Activated CD4-positive, alpha-beta T cell treated with anti-CD3 and anti-CD28 coated beads, Interleukin-2, amount 50 U/mL, for 24 hours (primary cell): ENCODE results near the gene MXD3.
"Not testable (repeated sequence)": the region's sequence is repeated elsewhere in the genome, so short reads cannot be mapped to it uniquely, and the experiment has no call there.

Source experiments
- DNase-seq, 2 donors: peaks; one replicate each; pipeline ENCODE4 v3.0.0-alpha.2; 2020; ENCODE audit warnings: low read depth in 1 of 2, low spot score in 1 of 2

MXD3 gene

DNA sequence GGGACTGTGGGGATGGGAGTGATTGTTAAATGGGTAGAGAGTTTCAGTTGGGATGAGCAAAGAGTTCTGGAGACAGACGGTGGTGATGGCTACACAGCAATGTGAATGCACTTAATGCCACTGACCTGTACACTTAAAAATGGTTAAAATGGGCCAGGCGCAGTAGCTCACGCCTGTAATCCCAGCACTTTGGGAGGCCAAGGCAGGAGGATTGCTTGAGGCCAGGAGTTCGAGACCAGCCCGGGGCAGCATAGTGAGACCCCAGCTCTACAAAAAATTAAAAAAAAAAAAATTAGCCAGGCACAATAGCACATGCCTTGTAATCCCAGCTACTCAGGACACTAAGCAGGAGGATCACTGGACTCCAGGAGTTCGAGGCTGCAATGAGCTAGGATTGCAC lies 32.1 kb upstream of the MXD3 start:
- DNase-seq = no peak

DNA sequence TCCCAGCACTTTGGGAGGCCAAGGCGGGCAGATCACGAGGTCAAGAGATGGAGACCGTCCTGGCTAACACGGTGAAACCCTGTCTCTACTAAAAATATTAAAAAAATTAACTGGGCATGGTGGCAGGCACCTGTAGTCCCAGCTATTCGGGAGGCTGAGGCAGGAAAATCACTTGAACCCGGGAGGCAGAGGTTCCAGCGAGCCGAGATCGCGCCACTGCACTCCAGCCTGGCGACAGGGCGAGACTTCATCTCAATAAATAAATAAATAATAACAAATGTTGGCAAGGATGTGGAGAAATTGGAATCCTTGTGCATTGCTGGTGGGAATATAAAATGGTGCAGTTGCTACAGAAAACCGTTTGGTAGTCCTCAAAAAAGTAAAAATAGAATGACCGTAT lies 31.3 kb upstream of the MXD3 start:
- not testable (repeated sequence) for DNase-seq

- no peak for DNase-seq
Measured at GRCh38 chr5:177339107-177339638, 27.5 kb upstream of the MXD3 start.

DNA sequence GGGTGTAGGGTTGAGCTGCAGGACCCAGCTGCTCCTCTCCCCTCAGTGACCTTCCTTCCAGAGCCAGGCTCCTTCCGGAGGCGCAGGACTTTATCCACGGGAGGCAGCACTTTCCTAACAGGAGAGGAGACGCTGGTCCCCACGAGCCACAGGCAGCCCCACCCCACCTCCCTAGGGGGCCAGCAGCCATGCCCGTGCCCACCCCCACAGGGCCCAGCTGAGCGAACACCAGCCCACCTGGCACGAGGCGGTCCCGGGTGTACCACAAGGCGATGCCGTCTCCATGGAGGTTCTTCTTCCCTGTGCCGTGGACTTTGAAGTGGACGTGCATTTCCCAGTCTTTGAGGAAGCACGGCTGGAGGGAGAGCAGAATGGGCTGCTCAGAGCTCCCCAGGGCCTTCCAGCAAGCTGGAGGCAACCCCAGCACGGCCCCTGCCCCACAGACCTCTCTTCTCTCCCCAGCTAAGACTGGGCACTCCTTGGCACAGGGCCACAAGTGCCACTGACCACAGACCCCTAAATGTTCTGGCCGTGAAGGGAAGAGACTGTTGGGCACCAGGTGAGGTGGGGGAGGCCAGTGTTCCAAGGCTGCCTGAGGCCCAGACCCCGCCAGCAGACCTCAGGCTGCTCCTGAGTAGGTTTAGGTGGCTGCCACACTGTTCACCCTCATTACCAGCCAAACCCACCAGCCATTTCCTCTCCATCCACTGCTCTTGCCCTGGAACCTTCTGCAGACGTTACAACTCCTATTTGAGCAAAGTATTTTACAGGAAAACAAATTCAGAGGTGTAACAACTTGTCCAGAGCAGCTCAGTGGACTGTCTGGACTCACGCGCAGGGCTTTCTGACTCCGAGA lies 26.8 kb upstream of the MXD3 start:
- DNase-seq = no peak

DNA sequence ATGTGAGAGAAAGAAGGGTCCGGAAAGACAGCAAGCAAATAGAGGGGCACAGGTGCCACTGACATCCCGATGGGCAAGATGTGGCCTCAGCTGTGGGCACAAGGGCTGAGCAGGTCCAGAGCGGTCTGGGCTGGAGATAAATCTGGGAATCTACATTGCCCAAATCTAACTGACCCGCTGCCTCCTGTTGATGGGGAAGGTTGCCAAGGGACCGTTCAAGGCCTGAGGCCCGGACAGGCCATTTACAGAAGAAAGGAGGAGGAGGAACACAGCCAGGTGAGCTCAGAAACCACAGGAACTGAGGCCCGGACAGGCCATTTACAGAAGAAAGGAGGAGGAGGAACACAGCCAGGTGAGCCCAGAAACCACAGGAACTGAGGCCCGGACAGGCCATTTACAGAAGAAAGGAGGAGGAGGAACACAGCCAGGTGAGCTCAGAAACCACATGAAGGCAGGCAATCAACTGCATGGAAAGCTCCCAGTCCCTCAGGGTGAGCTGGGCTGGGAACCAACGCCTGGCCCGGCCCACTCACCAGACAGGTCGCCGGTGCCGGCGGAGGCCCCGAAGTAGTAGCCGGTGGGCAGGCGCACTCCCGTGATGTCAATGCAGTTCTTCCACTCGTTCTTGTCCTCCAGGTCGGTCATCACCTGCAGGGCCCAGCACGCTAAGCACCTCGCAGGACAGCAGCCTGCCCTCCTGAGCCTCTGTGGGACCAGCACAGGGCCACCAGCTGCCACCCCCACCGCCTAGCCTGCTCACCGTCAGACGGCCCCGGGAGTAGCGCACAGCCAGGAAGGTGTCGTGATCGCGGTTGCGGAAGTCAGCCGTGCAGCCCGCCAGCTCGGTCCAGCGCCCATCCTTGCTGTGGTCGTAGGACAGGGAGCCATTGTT lies 25.2 kb upstream of the MXD3 start:
- no peak for DNase-seq

DNA sequence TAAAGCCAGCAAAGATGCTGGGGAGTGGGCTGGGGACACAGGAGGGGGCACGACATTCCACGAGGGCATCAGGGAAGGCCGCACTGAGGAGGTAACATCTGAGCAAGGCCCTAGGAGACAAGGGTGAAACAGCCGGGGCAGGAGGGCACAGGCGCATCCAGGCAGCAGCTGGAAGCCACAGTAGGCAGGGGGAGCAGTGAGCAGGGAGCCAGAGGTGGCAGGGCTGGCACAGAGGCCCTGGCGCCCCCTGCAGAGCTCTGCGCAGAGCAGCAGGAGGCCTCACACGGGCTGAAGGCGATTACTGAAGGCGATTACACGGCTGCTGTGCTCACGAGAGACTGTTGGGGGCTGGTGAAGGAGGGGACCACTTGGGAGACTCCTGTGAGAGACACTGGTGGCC lies 24.4 kb upstream of the MXD3 start:
- DNase-seq = no peak

DNA sequence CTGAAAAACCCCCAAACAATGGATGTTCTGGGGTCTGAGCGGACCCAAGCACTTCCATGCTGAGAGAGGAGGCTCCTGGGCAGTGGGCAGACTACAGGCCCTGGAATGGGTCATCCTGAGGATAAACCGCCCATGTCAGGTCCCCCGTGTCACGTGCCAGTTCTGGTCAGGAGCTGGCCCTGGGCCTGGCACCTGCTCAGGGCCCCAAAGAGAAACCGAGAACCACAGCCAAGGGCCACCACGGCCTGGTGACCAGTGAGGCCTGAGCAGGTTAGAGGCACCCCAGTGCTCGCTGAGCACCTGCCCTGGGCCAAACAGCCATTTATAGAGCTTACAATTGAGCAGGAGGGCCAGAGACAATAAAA lies 24.0 kb upstream of the MXD3 start:
- DNase-seq = no peak

DNA sequence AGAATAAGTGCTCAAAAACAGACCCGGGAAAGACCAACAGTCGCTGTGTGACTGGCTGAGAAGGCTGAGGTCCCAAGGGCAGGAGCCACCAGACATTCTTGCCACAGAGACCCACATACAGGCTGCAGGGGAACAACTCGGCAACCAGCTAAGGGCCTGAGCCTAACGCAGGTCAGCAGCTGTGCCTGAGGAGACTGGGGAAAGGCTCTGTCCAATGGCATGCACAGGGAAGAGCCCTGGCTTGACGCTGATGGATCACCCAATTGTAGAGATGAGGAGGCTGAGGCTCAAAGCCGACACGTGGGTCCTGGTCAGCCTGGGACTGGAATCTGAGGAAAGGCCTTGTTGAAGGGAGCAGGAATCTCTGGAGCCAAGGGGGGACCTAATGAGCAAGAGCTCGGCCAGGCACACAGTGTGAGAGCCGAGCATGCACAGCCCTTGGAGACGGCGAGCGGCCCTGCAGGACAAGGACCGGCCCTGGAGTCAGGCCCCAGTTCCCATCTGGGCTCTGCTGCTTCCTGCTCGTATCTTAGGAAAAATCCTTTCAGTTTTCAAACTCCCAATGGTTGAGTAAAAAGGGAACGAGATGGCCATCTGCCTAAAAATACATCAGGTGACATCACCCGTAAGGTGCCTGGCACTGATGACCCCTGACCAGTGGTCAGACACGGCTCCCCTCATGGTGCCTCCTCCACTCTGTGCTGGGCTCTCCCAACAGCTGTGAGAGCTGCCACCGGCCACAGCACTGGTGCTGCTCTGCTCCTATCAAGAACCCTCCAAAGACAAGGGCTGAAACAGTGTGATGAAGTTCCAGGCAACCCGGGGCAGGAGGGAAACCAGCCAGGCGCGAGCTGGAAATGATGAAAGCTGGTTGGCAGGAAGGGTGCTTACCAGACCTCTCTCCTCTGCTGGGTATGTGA lies 23.3 kb upstream of the MXD3 start:
- DNase-seq = no peak

DNA sequence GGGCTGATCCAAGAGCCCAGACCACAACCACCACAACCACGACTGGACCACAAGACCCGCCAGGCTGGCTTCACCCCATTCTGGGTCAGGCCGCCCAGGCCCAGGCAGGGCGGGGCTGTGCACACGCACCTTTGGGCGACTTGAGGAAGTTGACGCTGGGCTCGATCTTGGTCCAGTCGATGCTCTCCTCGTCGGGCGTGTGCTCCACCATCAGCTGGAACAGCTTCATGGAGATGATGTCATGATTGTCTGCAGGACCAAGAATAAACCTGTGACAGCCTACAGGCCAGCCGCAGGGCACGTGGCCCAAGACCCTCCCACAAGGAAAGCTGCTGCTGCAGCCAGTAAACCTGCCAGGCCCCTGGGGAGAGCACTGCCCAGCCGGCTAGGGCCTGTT lies 22.5 kb upstream of the MXD3 start:
- no peak for DNase-seq

DNA sequence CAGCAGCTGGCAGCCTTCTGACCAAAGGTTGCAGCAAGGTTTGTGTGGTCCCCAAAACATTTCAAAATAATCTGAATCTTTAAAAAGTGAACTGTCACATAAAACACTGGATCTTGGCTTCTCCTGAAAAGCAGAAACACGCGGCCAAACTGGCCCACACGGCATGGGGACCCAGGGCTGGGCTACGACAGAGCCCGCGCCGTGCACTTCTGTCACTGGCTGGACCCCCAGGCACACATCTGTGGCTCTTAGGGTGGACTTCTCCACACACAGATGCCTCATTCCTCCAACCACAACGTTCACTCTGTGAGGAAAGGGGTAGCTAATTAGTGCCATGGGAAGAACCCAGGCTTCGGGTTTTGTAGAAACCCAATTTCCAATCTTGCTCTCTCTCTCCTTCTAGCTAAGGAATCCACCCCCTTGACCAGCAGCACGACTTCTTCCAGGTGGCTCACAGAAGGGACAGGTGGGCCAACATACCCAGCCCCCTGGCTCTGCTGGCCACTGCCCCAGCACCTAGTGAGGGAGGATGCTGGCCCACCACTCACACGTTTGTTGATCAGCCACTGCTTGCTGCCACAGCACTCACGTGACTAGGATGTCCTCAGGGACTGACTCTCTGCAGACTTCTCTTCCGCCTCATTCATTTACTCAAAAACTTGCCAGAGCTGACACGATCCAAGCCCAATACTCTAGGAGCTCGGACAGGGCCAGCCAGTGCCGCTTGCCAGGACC lies 21.9 kb upstream of the MXD3 start:
- DNase-seq = no peak

DNA sequence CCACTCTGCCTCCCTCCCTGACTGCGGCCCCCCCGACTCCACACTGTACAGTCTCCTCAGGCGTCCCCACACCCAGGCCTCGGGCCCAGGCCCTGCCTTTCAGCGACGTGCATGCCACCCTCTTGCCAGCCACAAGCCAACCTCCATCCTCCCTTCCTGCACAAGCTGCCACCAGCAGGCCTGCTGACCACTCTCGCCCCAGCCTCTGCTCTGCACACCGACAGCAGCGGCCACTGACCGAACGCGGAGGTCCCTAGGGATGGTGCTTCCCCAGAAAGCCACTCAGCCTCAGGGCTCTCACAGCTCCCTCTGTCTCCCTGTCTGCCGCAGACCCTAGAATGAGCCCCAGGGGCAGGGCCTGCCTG lies 21.2 kb upstream of the MXD3 start:
- DNase-seq = no peak

DNA sequence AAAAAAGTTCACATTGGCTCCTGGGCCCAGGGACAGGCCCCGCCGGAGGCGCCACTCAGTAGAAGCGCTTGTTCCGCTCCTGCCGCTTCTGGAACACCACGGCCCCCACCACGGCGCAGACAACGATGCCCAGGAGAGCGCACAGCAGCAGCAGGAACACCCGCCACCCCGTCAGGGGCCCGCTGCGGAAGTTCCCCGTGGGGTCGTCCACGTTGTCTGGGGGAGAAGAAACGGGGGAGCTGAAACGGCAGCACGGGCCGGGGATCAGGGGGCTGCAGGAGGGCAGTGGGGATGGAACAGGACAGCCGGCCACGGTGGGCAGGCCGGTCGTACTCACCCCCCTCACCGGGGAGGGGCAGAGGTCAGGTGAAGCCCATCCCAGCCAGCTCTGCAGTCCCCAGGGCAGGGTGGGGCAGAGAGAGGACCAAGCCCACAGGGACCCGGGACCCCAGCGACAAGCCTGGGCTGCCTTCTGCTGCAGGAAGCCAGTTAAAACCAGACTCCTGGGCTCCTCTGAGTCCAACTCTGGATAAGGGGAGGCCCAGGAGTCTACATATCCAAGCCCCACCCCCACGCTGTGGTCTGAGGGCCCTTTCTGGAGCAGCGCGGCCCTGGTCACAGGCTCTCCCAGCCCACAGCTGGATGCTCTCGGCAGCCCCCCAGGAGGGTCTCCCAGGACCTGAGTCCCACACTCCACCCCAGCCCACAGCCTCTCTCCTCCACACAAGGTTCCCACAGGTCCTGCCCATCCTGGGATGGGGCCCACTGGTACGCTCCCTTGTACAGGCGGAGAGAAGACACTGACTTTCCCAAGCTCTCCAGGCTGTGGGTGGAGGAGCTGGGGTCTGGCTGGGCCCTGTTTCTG lies 20.6 kb upstream of the MXD3 start:
- no peak for DNase-seq

DNA sequence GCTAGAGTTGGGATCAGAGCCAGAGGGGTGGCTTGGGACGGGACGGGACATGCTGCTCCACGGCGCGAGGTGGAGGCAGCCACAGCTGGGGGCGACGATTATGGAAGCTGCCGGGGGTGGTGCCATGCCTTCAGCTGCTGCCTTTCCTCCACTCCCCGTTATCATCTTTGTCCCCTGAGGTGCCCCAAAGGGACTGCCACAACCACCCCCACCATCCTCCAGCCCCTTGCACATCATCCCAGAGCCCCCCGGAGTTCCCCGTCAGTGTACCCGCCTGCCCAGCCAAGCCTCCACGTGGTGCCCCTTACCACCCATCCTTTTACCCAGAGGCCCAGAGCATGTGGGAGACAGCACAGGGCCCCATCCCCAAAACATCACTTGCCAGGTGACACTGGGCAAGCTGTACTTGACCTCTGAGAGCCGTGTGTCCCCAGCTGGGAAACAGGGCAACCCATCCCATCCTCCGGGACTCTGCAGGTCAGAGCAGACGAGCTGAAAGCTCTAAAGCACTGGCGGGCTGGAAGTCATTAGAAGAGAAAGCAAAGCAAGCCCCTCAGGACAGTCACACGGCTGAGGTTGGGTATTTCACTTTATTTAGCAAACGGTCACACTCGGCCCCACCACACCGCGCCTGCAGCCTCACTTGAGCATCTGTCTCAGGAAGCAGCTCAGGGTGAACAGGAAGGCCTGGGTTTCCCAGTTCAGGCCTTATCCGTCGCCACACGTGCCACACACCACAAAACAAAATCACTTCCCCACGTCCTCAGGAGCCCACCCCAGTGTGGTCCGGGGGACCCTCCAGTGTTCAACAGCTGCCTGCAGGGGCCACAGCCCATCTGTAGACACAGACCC lies 19.5 kb upstream of the MXD3 start:
- DNase-seq = no peak

- DNase-seq = no peak
Measured at GRCh38 chr5:177329883-177330282, 18.2 kb upstream of the MXD3 start.

DNA sequence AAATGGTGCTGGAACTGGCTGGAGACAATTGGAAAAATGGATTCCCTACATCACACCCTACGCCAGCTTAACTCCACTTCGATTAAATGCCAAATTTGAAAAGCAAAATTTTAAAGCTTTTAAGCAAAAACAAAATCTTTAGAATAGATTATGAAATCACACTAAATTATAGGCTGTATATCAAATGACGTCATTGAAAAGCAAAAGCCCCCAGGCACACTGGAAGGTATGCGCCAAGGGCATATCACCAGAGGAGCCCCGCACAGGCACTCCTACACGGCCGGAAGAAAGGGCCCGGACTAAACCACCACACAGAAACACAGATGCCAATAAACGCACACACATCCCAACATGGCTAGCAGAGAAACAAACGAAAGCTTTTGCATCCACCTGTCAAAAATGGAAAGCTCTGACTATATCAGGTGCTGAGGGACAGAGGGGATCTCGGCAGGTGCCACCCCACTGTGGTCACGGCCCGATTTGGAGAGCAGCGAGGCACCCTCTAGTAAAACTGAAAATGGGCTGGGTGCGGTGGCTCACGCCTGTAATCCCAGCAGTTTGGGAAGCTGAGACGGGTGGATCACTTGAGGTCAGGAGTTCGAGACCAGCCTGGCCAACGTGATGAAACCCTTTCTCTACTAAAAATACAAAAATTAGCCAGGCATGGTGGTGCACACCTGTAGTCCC lies 17.0 kb upstream of the MXD3 start:
- DNase-seq = no peak

DNA sequence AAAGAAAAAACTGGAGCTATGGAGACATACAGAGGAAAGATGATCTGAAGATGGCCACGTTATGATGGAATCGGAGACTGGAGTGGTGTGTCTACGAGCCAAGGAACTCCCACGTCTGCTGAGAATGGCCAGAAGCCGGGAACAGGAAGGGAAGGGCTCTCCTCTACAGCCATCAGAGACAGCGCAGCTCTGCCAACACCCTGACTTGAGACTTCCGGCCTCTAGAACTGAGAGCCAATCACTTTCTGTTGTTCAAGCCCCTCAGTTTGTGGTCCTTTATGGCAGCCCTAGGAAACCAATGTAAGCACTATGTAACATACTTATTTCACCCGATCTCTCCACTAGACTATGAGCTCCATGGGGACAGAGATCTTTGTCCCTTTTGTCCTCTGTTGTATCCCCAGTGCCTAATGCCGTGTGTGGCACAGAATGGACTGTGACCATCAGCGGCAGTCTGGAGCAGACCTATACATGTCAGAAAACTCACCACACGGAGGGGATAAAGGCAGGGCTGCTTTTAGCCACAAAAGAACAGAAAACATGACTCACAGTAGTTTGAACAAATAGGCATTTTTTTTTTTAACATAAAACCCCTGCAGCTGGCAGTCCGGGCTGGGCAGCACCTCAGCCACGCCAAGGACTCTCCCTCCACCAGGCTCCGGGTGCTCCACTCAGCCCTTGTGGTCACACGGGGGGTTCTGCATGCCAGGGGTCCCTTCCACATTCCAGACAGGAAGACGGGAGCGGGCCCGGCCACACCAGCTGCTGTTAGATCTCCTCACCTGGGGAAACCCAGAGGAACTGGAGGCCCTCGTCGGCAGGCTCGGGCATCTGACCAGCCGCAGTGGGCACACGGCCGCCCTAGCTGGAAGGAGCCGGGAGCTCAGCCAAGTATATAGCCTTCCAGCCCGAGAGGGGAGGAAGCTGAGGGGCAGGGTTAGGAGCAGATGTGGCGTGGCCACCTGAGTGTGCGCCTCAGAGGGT lies 16.1 kb upstream of the MXD3 start:
- no peak for DNase-seq

GRCh38 chr5:177325868-177326381 lies 14.2 kb upstream of the MXD3 start:
- DNase-seq = no peak
